HT-29 (cell line): ENCODE data around the gene SPACA4. TPM values are rescaled to one million over a fixed set of nuclear protein-coding genes. Genes with fewer than 3 reads are reported as not detected.
"Not testable (repeated sequence)": the region's sequence is repeated elsewhere in the genome, so short reads cannot be mapped to it uniquely, and the experiment has no call there.

ENCODE experiments used
- DNase-seq: peaks from one replicate; pipeline ENCODE4 v3.0.0-alpha.2; 2015; ENCODE audit warnings: low spot score
- total RNA-seq: library from RNA; depleted of rRNA; stranded (reverse); fragments of >200 nt; shearing (Covaris generic); gene quantifications from 2 replicates; pipeline ENCODE4 v1.2.3, GENCODE V29; 2014; rRNA removed

Gene SPACA4
- 2.3 and 3.4 TPM in 2 replicates for total RNA-seq

- no peak for DNase-seq
These were observed at the start of gene SPACA4 for GRCh38 chr19:48606463-48607358. SPACA4 (plus strand) TSS chr19:48606742; CDS start chr19:48606979, 237 bp downstream.

GRCh38 chr19:48556825-48557224, 49.7 kb upstream of the SPACA4 start:
- no peak for DNase-seq

- peak; percentile 100 for DNase-seq
These were observed 48.4 kb upstream of the SPACA4 start for GRCh38 chr19:48558018-48558684.

GRCh38 chr19:48560095-48560530, 46.4 kb upstream of the SPACA4 start:
- DNase-seq: peak; percentile 54

GRCh38 chr19:48561412-48561811, 45.1 kb upstream of the SPACA4 start:
- DNase-seq: no peak

GRCh38 chr19:48565090-48565489, 41.5 kb upstream of the SPACA4 start:
- DNase-seq: peak; percentile 58

GRCh38 chr19:48568345-48568886, 38.1 kb upstream of the SPACA4 start:
- DNase-seq: peak; percentile 94

- DNase-seq: no peak
These were observed 36.7 kb upstream of the SPACA4 start for GRCh38 chr19:48569814-48570213.

- DNase-seq: no peak
These were observed 35.0 kb upstream of the SPACA4 start for GRCh38 chr19:48571378-48572162.

GRCh38 chr19:48573163-48573505, 33.4 kb upstream of the SPACA4 start:
- no peak for DNase-seq

- no peak for DNase-seq
These were observed 30.5 kb upstream of the SPACA4 start for GRCh38 chr19:48575931-48576622.

GRCh38 chr19:48577908-48578307, 28.6 kb upstream of the SPACA4 start:
- not testable (repeated sequence) for DNase-seq

- DNase-seq: no peak
These were observed 27.7 kb upstream of the SPACA4 start for GRCh38 chr19:48578891-48579290.

- DNase-seq: no peak
These were observed 24.4 kb upstream of the SPACA4 start for GRCh38 chr19:48582168-48582567.

GRCh38 chr19:48587387-48587786, 19.2 kb upstream of the SPACA4 start:
- no peak for DNase-seq

- DNase-seq: peak; percentile 98
These were observed 17.7 kb upstream of the SPACA4 start for GRCh38 chr19:48588670-48589401.

GRCh38 chr19:48591021-48591420, 15.5 kb upstream of the SPACA4 start:
- peak; percentile 38 for DNase-seq

GRCh38 chr19:48595171-48595570, 11.4 kb upstream of the SPACA4 start:
- DNase-seq: no peak

- no peak for DNase-seq
These were observed 10.7 kb upstream of the SPACA4 start for GRCh38 chr19:48595833-48596232.

- DNase-seq: no peak
These were observed 10.3 kb upstream of the SPACA4 start for GRCh38 chr19:48596237-48596636.
